K562 (cell line): ENCODE measurements around the gene NEDD1. TPM values are rescaled to one million over a fixed set of nuclear protein-coding genes. Genes with fewer than 3 reads are reported as not detected.

Experiments
- ATAC-seq: fragments of 200-7000 bp; cut with Tn5 transposase; 3 replicates; pipeline ENCODE4 v1.9.1; 2020; ENCODE audit warnings: moderate library complexity
- BruUV-seq: library from RNA; stranded (reverse); fragments of 400-500 nt; replicated peaks from 2 replicates; lab custom pipeline; 2021; lab: Mats Ljungman, UMichigan
- CTCF ChIA-PET: fragments of 300-600 bp; formaldehyde crosslinking; extraction: SDS; loops from one replicate; lab custom pipeline; 2021; ENCODE audit warnings: low intra/inter-chr PET ratio; lab: Yijun Ruan, JAX
- POLR2A ChIA-PET: fragments of 300-600, 350-650 bp; sonication (Branson Sonifier 250); formaldehyde crosslinking; extraction: SDS; loops from one replicate; lab custom pipeline; 2021; ENCODE audit warnings: antibody characterized with exemption, inconsistent platforms; lab: Yijun Ruan, JAX
- DNase-seq, 4 experiments: peaks; one replicate each; pipeline versions ENCODE4 v3.0.0 to v3.0.0-alpha.2; 2011 to 2018; ENCODE audit warnings: low spot score in 3 of 4, mixed read lengths in 3 of 4; ENCODE audit errors: extremely low read depth in 1 of 4
- FAIRE-seq: peaks from 2 replicates; lab custom pipeline; 2011; peaks lifted over from hg19 to GRCh38; lab: Jason Lieb, UNC
- H2AFZ ChIP-seq: 2 replicates; pipeline ENCODE4 v1.6.0; 2011; ENCODE audit warnings: low read depth, low read length, control low read depth, inconsistent platforms
- H3K27ac ChIP-seq: fragments of 200-600 bp; 3 replicates; pipeline ENCODE4 v1.8.0; 2011; ENCODE audit warnings: low read depth, mild to moderate bottlenecking, control low read depth, inconsistent platforms, low read length, moderate library complexity, mixed read lengths; ENCODE audit errors: extremely low read depth
- H3K27me3 ChIP-seq, 2 experiments: fragments of 300-600 bp in 1 of 2; 2 replicates in 1 of 2; 3 replicates in 1 of 2; pipeline versions ENCODE4 v1.6.0 to v1.8.0; 2011; ENCODE audit warnings: inconsistent platforms in 2 of 2, low read length in 2 of 2, mild to moderate bottlenecking in 1 of 2, mixed read lengths in 1 of 2, moderate library complexity in 1 of 2; ENCODE audit not compliant: control insufficient read depth in 2 of 2, insufficient read depth in 2 of 2
- H3K36me3 ChIP-seq: fragments of 300-600 bp; 3 replicates; pipeline ENCODE4 v1.8.0; 2011; ENCODE audit warnings: mild to moderate bottlenecking, low read length, inconsistent platforms; ENCODE audit not compliant: control insufficient read depth, insufficient read depth
- H3K4me1 ChIP-seq, 2 experiments: fragments of 200-600 bp in 1 of 2; replicated peaks in 1 of 2; 2 replicates in 1 of 2; 3 replicates in 1 of 2; pipeline versions ENCODE4 v1.5.1 to v1.8.0; 2011; ENCODE audit warnings: inconsistent platforms in 2 of 2, low read length in 2 of 2, mild to moderate bottlenecking in 1 of 2, mixed read lengths in 1 of 2, moderate library complexity in 1 of 2; ENCODE audit not compliant: control insufficient read depth in 2 of 2, insufficient read depth in 2 of 2
- H3K4me2 ChIP-seq: 2 replicates; pipeline ENCODE4 v1.6.1; 2011; ENCODE audit warnings: low read length, control low read depth, inconsistent platforms, mixed read lengths; ENCODE audit not compliant: insufficient read depth
- H3K4me3 ChIP-seq: fragments of 200-600 bp; sonication (generic), shearing (Covaris generic); 2 replicates; pipeline ENCODE4 v1.5.1; 2016; ENCODE audit warnings: control low read depth, inconsistent platforms
- H3K79me2 ChIP-seq: fragments of 200-600 bp; 3 replicates; pipeline ENCODE4 v1.8.0; 2011; ENCODE audit warnings: low read length, inconsistent platforms; ENCODE audit not compliant: control insufficient read depth, insufficient read depth
- H3K9ac ChIP-seq, 2 experiments: 2 replicates each; pipeline versions ENCODE4 v1.6.0 to v1.6.1; 2011; ENCODE audit warnings: low read depth in 2 of 2, low read length in 2 of 2, control low read depth in 1 of 2, inconsistent platforms in 1 of 2, mild to moderate bottlenecking in 1 of 2, mixed read lengths in 1 of 2; ENCODE audit not compliant: insufficient read depth in 1 of 2
- H3K9me1 ChIP-seq: one replicate; pipeline ENCODE4 v1.6.0; 2011; ENCODE audit warnings: inconsistent platforms, mild to moderate bottlenecking, low read length, moderate library complexity; ENCODE audit not compliant: control insufficient read depth, insufficient read depth
- H3K9me3 ChIP-seq: replicated peaks from 2 replicates; pipeline ENCODE4 v1.5.1; 2011; ENCODE audit warnings: low read depth, low read length, inconsistent platforms; ENCODE audit not compliant: control insufficient read depth, insufficient read depth
- H4K20me1 ChIP-seq: replicated peaks from 2 replicates; pipeline ENCODE4 v1.6.1; 2011; ENCODE audit warnings: low read length, inconsistent platforms, mixed read lengths; ENCODE audit not compliant: control insufficient read depth, insufficient read depth
- BRD9 ChIP-seq: fragments of 450-650 bp; IDR thresholded peaks from 2 replicates; pipeline ENCODE4 v1.6.1; 2018; ENCODE audit warnings: low read depth; ENCODE audit not compliant: partially characterized antibody
- CBX2 ChIP-seq: fragments of 200-600 bp; sonication (generic); IDR thresholded peaks from one replicate; pipeline ENCODE4 v1.6.1; 2012; ENCODE audit warnings: mild to moderate bottlenecking, low read length, inconsistent platforms; ENCODE audit not compliant: insufficient read depth, poor library complexity, severe bottlenecking
- CC2D1A ChIP-seq: fragments of 450-650 bp; IDR thresholded peaks from 2 replicates; pipeline ENCODE4 v1.6.1; 2017; ENCODE audit warnings: mild to moderate bottlenecking
- KAT2B ChIP-seq: IDR thresholded peaks from one replicate; pipeline ENCODE4 v1.6.1; 2012; ENCODE audit warnings: low read depth, mild to moderate bottlenecking, control low read depth, inconsistent platforms, low read length, moderate library complexity
- KAT8 ChIP-seq: fragments of 450-650 bp; IDR thresholded peaks from 2 replicates; pipeline ENCODE4 v1.6.1; 2016; ENCODE audit warnings: low read depth, mild to moderate bottlenecking
- MCM2 ChIP-seq: fragments of 450-650 bp; IDR thresholded peaks from 2 replicates; pipeline ENCODE4 v1.6.1; 2017; ENCODE audit warnings: low read depth, mild to moderate bottlenecking
- NCOA2 ChIP-seq, 2 experiments: fragments of 450-650 bp; IDR thresholded peaks; 2 replicates each; pipeline ENCODE4 v1.6.1; 2018; ENCODE audit warnings: mild to moderate bottlenecking in 2 of 2, moderate library complexity in 1 of 2; ENCODE audit not compliant: partially characterized antibody in 2 of 2
- NRF1 ChIP-seq, 2 experiments: fragments of 450-650 bp; IDR thresholded peaks in 1 of 2; conservative IDR thresholded peaks in 1 of 2; 2 replicates each; pipeline ENCODE4 v1.6.1; 2014; ENCODE audit warnings: mild to moderate bottlenecking in 2 of 2
- POLR2AphosphoS2 ChIP-seq: IDR thresholded peaks from 2 replicates; pipeline ENCODE4 v1.6.1; 2012; ENCODE audit warnings: low read length, improper control_type of control experiment
- RB1 ChIP-seq: fragments of 450-650 bp; IDR thresholded peaks from 2 replicates; pipeline ENCODE4 v1.6.1; 2017; ENCODE audit warnings: low read depth, mild to moderate bottlenecking
- RBM34 ChIP-seq: fragments of 200-400 bp; formaldehyde crosslinking; IDR thresholded peaks from 2 replicates; pipeline ENCODE4 v1.6.1; 2018; ENCODE audit warnings: low read length, borderline replicate concordance; ENCODE audit not compliant: insufficient read depth
- SIN3A ChIP-seq, 2 experiments: fragments of 150-350 bp in 1 of 2; IDR thresholded peaks; 2 replicates each; pipeline ENCODE4 v1.6.1; 2011 to 2016; ENCODE audit warnings: borderline replicate concordance in 2 of 2, low read depth in 2 of 2, low read length in 2 of 2, mild to moderate bottlenecking in 2 of 2, moderate library complexity in 2 of 2; ENCODE audit not compliant: control insufficient read depth in 1 of 2
- SMAD2 ChIP-seq: fragments of 150-350 bp; IDR thresholded peaks from 2 replicates; pipeline ENCODE4 v1.6.1; 2014; ENCODE audit warnings: low read depth, mild to moderate bottlenecking, low read length
- SMAD3 ChIP-seq: fragments of 450-650 bp; formaldehyde crosslinking; conservative IDR thresholded peaks from 2 replicates; pipeline ENCODE4 v1.4.0; 2020; ENCODE audit warnings: mild to moderate bottlenecking
- TGIF2 ChIP-seq: sonication (generic); formaldehyde crosslinking; IDR thresholded peaks from 2 replicates; pipeline ENCODE4 v1.8.1; 2022; ENCODE audit warnings: mild to moderate bottlenecking, missing genetic modification reagents, moderate library complexity
- XRCC4 ChIP-seq: IDR thresholded peaks from one replicate; pipeline ENCODE4 v1.6.1; 2011; ENCODE audit not compliant: insufficient read depth, insufficient read length; ENCODE audit errors: extremely low read depth
- WGBS: fragments of 100-300 bp; shearing (Covaris generic); methylation state at CpG from one replicate; pipeline ENCODE4 v1.1.6; 2016; ENCODE audit warnings: low coverage, mixed read lengths; ENCODE audit not compliant: insufficient coverage; ENCODE audit errors: missing lambda C conversion rate; 5-methylcytosine and 5-hydroxymethylcytosine counted together
- in situ Hi-C: fragments of 300-500 bp; cut with MboI; formaldehyde crosslinking; loops from 4 replicates; pipeline ENCODE4 v1.15.0; 2018; ENCODE audit warnings: inconsistent platforms, mixed read lengths
- intact Hi-C: fragments of 100-400 bp; cut with micrococcal nuclease; formaldehyde crosslinking; loops from 2 replicates; pipeline ENCODE4 v1.14.2; 2022
- polyA plus RNA-seq, 8 experiments: library from polyadenylated mRNA; depleted of rRNA in 4 of 8; stranded (reverse) in 5 of 8; unstranded in 3 of 8; fragments of >200 nt; fragmentation: Nextera tagmentation in 2 of 8; fragmentation: Illumina TruSeq in 1 of 8; extraction: Ambion mirVana in 2 of 8; extraction: Trizol in 1 of 8; gene quantifications; 2 replicates each; pipeline versions ENCODE4 v1.2.1 to v1.2.3, GENCODE V29; 2011 to 2014; ENCODE audit warnings: inconsistent platforms in 1 of 8, missing spikeins in 1 of 8
- total RNA-seq, 7 experiments: library from RNA; depleted of rRNA in 6 of 7; stranded (reverse); fragments of >200 nt in 6 of 7; fragmentation: Illumina TruSeq in 2 of 7; extraction: Trizol in 2 of 7; gene quantifications; 2 replicates each; pipeline versions ENCODE4 v1.2.1 to v1.2.3, GENCODE V29; 2011 to 2021; ENCODE audit warnings: low replicate concordance in 1 of 7
- TF ChIP-seq, protein P1 (sequence below): fragments of 450-650 bp; formaldehyde crosslinking; IDR thresholded peaks from 2 replicates; pipeline ENCODE4 v1.4.0; 2020; ENCODE audit warnings: mild to moderate bottlenecking, moderate library complexity
- TF ChIP-seq, protein P2 (sequence below): fragments of 200-400 bp; formaldehyde crosslinking; IDR thresholded peaks from 2 replicates; pipeline ENCODE4 v1.6.1; 2017; ENCODE audit warnings: mild to moderate bottlenecking, low read depth, low read length, moderate library complexity
- TF ChIP-seq, protein P3 (sequence below): sonication (generic); formaldehyde crosslinking; IDR thresholded peaks from 2 replicates; pipeline ENCODE4 v1.8.0; 2022; ENCODE audit warnings: missing genetic modification reagents, mild to moderate bottlenecking, borderline replicate concordance

NEDD1 gene
- total and polyA plus RNA-seq, 9 of the 15 experiments (the other 6 are each of a cell fraction or from before 2014, with no cell fraction given), result 7.5 to 29.3 (median 14.8) TPM

DNA sequence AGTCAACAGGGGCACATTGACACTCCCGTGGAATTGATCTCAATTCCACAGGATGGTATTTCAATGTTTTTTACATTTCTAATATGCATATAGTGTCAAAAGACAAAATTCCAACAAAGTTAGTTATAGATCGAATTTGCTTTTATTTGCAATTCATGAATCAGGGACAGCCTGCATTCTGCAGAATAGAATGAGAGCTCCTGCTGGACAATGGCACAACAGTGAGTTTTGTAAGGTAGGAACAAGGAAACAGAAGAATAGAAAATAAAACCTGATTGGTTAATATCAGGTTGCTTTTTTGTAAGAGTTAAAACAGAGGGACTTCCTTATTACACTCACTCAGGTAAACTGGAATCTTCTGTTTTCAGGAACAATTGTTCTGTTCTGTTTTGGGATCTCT is 32.8 kb upstream of the NEDD1 start:
- H3K79me2 ChIP-seq, result no peaks in the 10 kb centered on the region
- H3K36me3 ChIP-seq, result no peaks in the 10 kb centered on the region
- H4K20me1 ChIP-seq, result no peaks in the 10 kb centered on the region
- H3K27me3 ChIP-seq, result peaks cover 3 to 5% of the 10 kb centered on the region in 2 experiments; a peak in 2 of 5 replicates
- H3K4me2 ChIP-seq, result peak overlapping the region; percentile 1; the same call in 1 of the 2 replicates
- in situ Hi-C loops (no loop called here), intact Hi-C loops (no loop called here)
- POLR2A ChIA-PET, result interaction anchor here (0.9 kb wide), 1 partner anchor 12 kb away, joined by 4 read pairs; no protein-coding TSS in a partner anchor
- TF ChIP-seq SIN3A (IDR thresholded peaks at IDR 0.05; ENCODE audit: borderline replicate concordance in 2 of 2, control insufficient read depth in 1 of 2, low read depth in 2 of 2, low read length in 2 of 2), result no peak
- TF ChIP-seq, protein P1, sequence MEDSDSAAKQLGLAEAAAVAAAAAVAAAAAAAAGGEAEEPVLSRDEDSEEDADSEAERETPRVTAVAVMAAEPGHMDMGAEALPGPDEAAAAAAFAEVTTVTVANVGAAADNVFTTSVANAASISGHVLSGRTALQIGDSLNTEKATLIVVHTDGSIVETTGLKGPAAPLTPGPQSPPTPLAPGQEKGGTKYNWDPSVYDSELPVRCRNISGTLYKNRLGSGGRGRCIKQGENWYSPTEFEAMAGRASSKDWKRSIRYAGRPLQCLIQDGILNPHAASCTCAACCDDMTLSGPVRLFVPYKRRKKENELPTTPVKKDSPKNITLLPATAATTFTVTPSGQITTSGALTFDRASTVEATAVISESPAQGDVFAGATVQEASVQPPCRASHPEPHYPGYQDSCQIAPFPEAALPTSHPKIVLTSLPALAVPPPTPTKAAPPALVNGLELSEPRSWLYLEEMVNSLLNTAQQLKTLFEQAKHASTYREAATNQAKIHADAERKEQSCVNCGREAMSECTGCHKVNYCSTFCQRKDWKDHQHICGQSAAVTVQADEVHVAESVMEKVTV (CRISPR knock-in tag), result no peak
- TF ChIP-seq RB1, result no peak
- TF ChIP-seq KAT2B, result no peak
- no peak for TF ChIP-seq POLR2AphosphoS2
- TF ChIP-seq NCOA2 (IDR thresholded peaks at IDR 0.05; ENCODE audit: partially characterized antibody in 2 of 2), result no peak
- TF ChIP-seq XRCC4, result no peak
- no peak for TF ChIP-seq RBM34
- TF ChIP-seq BRD9, result no peak
- no peak for TF ChIP-seq KAT8
- no peak for TF ChIP-seq CBX2
- TF ChIP-seq SMAD2, result no peak
- TF ChIP-seq, protein P2, sequence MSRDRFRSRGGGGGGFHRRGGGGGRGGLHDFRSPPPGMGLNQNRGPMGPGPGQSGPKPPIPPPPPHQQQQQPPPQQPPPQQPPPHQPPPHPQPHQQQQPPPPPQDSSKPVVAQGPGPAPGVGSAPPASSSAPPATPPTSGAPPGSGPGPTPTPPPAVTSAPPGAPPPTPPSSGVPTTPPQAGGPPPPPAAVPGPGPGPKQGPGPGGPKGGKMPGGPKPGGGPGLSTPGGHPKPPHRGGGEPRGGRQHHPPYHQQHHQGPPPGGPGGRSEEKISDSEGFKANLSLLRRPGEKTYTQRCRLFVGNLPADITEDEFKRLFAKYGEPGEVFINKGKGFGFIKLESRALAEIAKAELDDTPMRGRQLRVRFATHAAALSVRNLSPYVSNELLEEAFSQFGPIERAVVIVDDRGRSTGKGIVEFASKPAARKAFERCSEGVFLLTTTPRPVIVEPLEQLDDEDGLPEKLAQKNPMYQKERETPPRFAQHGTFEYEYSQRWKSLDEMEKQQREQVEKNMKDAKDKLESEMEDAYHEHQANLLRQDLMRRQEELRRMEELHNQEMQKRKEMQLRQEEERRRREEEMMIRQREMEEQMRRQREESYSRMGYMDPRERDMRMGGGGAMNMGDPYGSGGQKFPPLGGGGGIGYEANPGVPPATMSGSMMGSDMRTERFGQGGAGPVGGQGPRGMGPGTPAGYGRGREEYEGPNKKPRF, result no peak
- no peak for TF ChIP-seq SMAD3 (CRISPR knock-in tag)
- no peak for TF ChIP-seq TGIF2 (CRISPR knock-in tag)
- TF ChIP-seq CC2D1A, result no peak
- TF ChIP-seq MCM2, result no peak
- no peak for TF ChIP-seq NRF1 (conservative IDR thresholded peaks at IDR 0.05 in 1 of 2, IDR thresholded peaks at IDR 0.05 in 1 of 2)
- TF ChIP-seq, protein P3, sequence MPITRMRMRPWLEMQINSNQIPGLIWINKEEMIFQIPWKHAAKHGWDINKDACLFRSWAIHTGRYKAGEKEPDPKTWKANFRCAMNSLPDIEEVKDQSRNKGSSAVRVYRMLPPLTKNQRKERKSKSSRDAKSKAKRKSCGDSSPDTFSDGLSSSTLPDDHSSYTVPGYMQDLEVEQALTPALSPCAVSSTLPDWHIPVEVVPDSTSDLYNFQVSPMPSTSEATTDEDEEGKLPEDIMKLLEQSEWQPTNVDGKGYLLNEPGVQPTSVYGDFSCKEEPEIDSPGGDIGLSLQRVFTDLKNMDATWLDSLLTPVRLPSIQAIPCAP (CRISPR knock-in tag), result no peak
- no peaks in the 10 kb centered on the region for H3K9me3 ChIP-seq
- peak overlapping the region; percentile 60 for H2AFZ ChIP-seq
- H3K27ac ChIP-seq, result no peak overlapping the region
- FAIRE-seq (no peak), ATAC-seq (peak; percentile 58; the same call in 2 of the 3 replicates), DNase-seq (no peak)
- CTCF ChIA-PET, result no interaction called here
- BruUV-seq, result no TSS peak
- 0% methylated on average over 2 of the region's 2 CpGs for WGBS
- H3K4me3 ChIP-seq, result peak overlapping the region; percentile 14; the same call in 1 of the 2 replicates
- H3K9ac ChIP-seq, result no peak overlapping the region
- H3K9me1 ChIP-seq, result no peaks in the 10 kb centered on the region
- no peaks in the 10 kb centered on the region for H3K4me1 ChIP-seq
